Measurements from ENCODE around the gene HNRNPM.

HNRNPM gene

GRCh38 chr19:8501516-8501915, 56.7 kb downstream of the HNRNPM start:
- H3K27me3 Mint-ChIP-seq, result no peaks in the 10 kb centered on the region
- H3K4me3 Mint-ChIP-seq, result no peak overlapping the region
- peaks cover 23% of the 10 kb centered on the region for H3K4me1 Mint-ChIP-seq
- no peak for ATAC-seq (replicated peaks; ENCODE audit: extremely low read depth, poor library complexity, severe bottlenecking)
- H3K36me3 Mint-ChIP-seq (ENCODE audit: insufficient read depth), result peaks cover 14% of the 10 kb centered on the region
- no peaks in the 10 kb centered on the region for H3K9me3 Mint-ChIP-seq
- DNase-seq (ENCODE audit: low spot score in 2 of 2), result no peak
- H3K27ac Mint-ChIP-seq (ENCODE audit: low read depth), result no peak overlapping the region

- Mint-ChIP-seq H3K9me3 (no peaks in the 10 kb centered on the region), H3K27me3 (no peaks in the 10 kb centered on the region), H3K36me3 (ENCODE audit: insufficient read depth) (peaks cover 15% of the 10 kb centered on the region), H3K4me3 (no peak overlapping the region), H3K4me1 (peaks cover 24% of the 10 kb centered on the region), H3K27ac (ENCODE audit: low read depth) (no peak overlapping the region)
- ATAC-seq (replicated peaks; ENCODE audit: extremely low read depth, poor library complexity, severe bottlenecking), result no peak
- no peak for DNase-seq (ENCODE audit: low spot score in 2 of 2)
Measured at GRCh38 chr19:8501981-8502380, 57.2 kb downstream of the HNRNPM start.

- peaks cover 24% of the 10 kb centered on the region for H3K4me1 Mint-ChIP-seq
- H3K4me3 Mint-ChIP-seq, result no peak overlapping the region
Measured at GRCh38 chr19:8503510-8503909, 58.7 kb downstream of the HNRNPM start.

GRCh38 chr19:8504171-8504570, 59.4 kb downstream of the HNRNPM start:
- no peaks in the 10 kb centered on the region for H3K27me3 Mint-ChIP-seq
- no peak overlapping the region for H3K27ac Mint-ChIP-seq (ENCODE audit: low read depth)
- DNase-seq (ENCODE audit: low spot score in 2 of 2) (no peak), ATAC-seq (replicated peaks; ENCODE audit: extremely low read depth, poor library complexity, severe bottlenecking) (no peak)
- H3K9me3 Mint-ChIP-seq, result no peaks in the 10 kb centered on the region
- H3K4me3 Mint-ChIP-seq, result peak overlapping the region; percentile 65
- peaks cover 18% of the 10 kb centered on the region for H3K36me3 Mint-ChIP-seq (ENCODE audit: insufficient read depth)
- peaks cover 24% of the 10 kb centered on the region for H3K4me1 Mint-ChIP-seq

More at GRCh38 chr19:8503510-8503909, 58.7 kb downstream of the HNRNPM start:
- DNase-seq (ENCODE audit: low spot score in 2 of 2), result no peak
- Mint-ChIP-seq H3K9me3 (no peaks in the 10 kb centered on the region), H3K36me3 (ENCODE audit: insufficient read depth) (peaks cover 18% of the 10 kb centered on the region), H3K27ac (ENCODE audit: low read depth) (no peak overlapping the region), H3K27me3 (no peaks in the 10 kb centered on the region)
- no peak for ATAC-seq (replicated peaks; ENCODE audit: extremely low read depth, poor library complexity, severe bottlenecking)

- no peak for ATAC-seq (replicated peaks; ENCODE audit: extremely low read depth, poor library complexity, severe bottlenecking)
- Mint-ChIP-seq H3K36me3 (ENCODE audit: insufficient read depth) (peaks cover 21% of the 10 kb centered on the region), H3K27me3 (no peaks in the 10 kb centered on the region), H3K27ac (ENCODE audit: low read depth) (no peak overlapping the region), H3K4me3 (peak overlapping the region; percentile 90), H3K4me1 (peaks cover 24% of the 10 kb centered on the region), H3K9me3 (no peaks in the 10 kb centered on the region)
- DNase-seq (ENCODE audit: low spot score in 2 of 2), result no peak
Measured at GRCh38 chr19:8504919-8505318, 60.1 kb downstream of the HNRNPM start.

GRCh38 chr19:8505680-8506401, 61.1 kb downstream of the HNRNPM start:
- ATAC-seq (replicated peaks; ENCODE audit: extremely low read depth, poor library complexity, severe bottlenecking) (peak; percentile 57), DNase-seq (ENCODE audit: low spot score in 2 of 2) (peak; percentile 37 to 52)
- Mint-ChIP-seq H3K4me1 (peaks cover 17% of the 10 kb centered on the region), H3K36me3 (ENCODE audit: insufficient read depth) (peaks cover 20% of the 10 kb centered on the region), H3K9me3 (no peaks in the 10 kb centered on the region), H3K27me3 (no peaks in the 10 kb centered on the region), H3K27ac (ENCODE audit: low read depth) (peak overlapping the region; percentile 68), H3K4me3 (peak overlapping the region; percentile 90)

GRCh38 chr19:8506402-8506957, 61.7 kb downstream of the HNRNPM start:
- Mint-ChIP-seq H3K4me3 (peak overlapping the region; percentile 90), H3K4me1 (peaks cover 17% of the 10 kb centered on the region), H3K9me3 (no peaks in the 10 kb centered on the region), H3K27me3 (no peaks in the 10 kb centered on the region), H3K36me3 (ENCODE audit: insufficient read depth) (peaks cover 18% of the 10 kb centered on the region), H3K27ac (ENCODE audit: low read depth) (peak overlapping the region; percentile 68)
- no peak for ATAC-seq (replicated peaks; ENCODE audit: extremely low read depth, poor library complexity, severe bottlenecking)
- no peak for DNase-seq (ENCODE audit: low spot score in 2 of 2)

- peaks cover 31% of the 10 kb centered on the region for H3K4me1 Mint-ChIP-seq
- no peaks in the 10 kb centered on the region for H3K9me3 Mint-ChIP-seq
- no peaks in the 10 kb centered on the region for H3K27me3 Mint-ChIP-seq
- ATAC-seq (replicated peaks; ENCODE audit: extremely low read depth, poor library complexity, severe bottlenecking), result no peak
- DNase-seq (ENCODE audit: low spot score in 2 of 2), result no peak
- H3K36me3 Mint-ChIP-seq (ENCODE audit: insufficient read depth), result peaks cover 40% of the 10 kb centered on the region
- H3K27ac Mint-ChIP-seq (ENCODE audit: low read depth), result no peak overlapping the region
- H3K4me3 Mint-ChIP-seq, result no peak overlapping the region
Measured at GRCh38 chr19:8510589-8511115, 65.9 kb downstream of the HNRNPM start.

GRCh38 chr19:8511573-8512101, 66.9 kb downstream of the HNRNPM start:
- peaks cover 28% of the 10 kb centered on the region for H3K4me1 Mint-ChIP-seq

GRCh38 chr19:8512115-8512967, 67.6 kb downstream of the HNRNPM start:
- ATAC-seq (replicated peaks; ENCODE audit: extremely low read depth, poor library complexity, severe bottlenecking) (no peak), DNase-seq (ENCODE audit: low spot score in 2 of 2) (no peak)
- Mint-ChIP-seq H3K36me3 (ENCODE audit: insufficient read depth) (peaks cover 35% of the 10 kb centered on the region), H3K4me3 (peak overlapping the region; percentile 92), H3K27ac (ENCODE audit: low read depth) (peak overlapping the region; percentile 29), H3K4me1 (peaks cover 32% of the 10 kb centered on the region), H3K27me3 (no peaks in the 10 kb centered on the region), H3K9me3 (no peaks in the 10 kb centered on the region)

More at GRCh38 chr19:8511573-8512101, 66.9 kb downstream of the HNRNPM start:
- Mint-ChIP-seq H3K27me3 (no peaks in the 10 kb centered on the region), H3K4me3 (no peak overlapping the region), H3K27ac (ENCODE audit: low read depth) (no peak overlapping the region), H3K36me3 (ENCODE audit: insufficient read depth) (peaks cover 35% of the 10 kb centered on the region), H3K9me3 (no peaks in the 10 kb centered on the region)
- ATAC-seq (replicated peaks; ENCODE audit: extremely low read depth, poor library complexity, severe bottlenecking) (no peak), DNase-seq (ENCODE audit: low spot score in 2 of 2) (no peak)

GRCh38 chr19:8513036-8513686, 68.4 kb downstream of the HNRNPM start:
- H3K4me1 Mint-ChIP-seq, result peaks cover 41% of the 10 kb centered on the region

More at GRCh38 chr19:8513036-8513686, 68.4 kb downstream of the HNRNPM start:
- Mint-ChIP-seq H3K36me3 (ENCODE audit: insufficient read depth) (peaks cover 38% of the 10 kb centered on the region), H3K9me3 (no peaks in the 10 kb centered on the region), H3K27me3 (no peaks in the 10 kb centered on the region), H3K4me3 (peak overlapping the region; percentile 92), H3K27ac (ENCODE audit: low read depth) (peak overlapping the region; percentile 99)
- ATAC-seq (replicated peaks; ENCODE audit: extremely low read depth, poor library complexity, severe bottlenecking) (no peak), DNase-seq (ENCODE audit: low spot score in 2 of 2) (no peak)
